Measurements from ENCODE around the gene IL17REL.

IL17REL gene

GRCh38 chr22:49964136-49965090, 48.2 kb downstream of the IL17REL start:
- H3K27ac Mint-ChIP-seq = no peak overlapping the region
- no peak for DNase-seq
- TF ChIP-seq CTCF (IDR thresholded peaks at IDR 0.05) = no peak
- H3K27me3 Mint-ChIP-seq (ENCODE audit: low read depth, poor library complexity) = peaks cover 2% of the 10 kb centered on the region
- no peaks in the 10 kb centered on the region for H3K9me3 Mint-ChIP-seq
- H3K36me3 Mint-ChIP-seq (ENCODE audit: low read depth) = no peaks in the 10 kb centered on the region
- no peak overlapping the region for H3K4me3 Mint-ChIP-seq
- H3K4me1 Mint-ChIP-seq = peaks cover 40% of the 10 kb centered on the region

- Mint-ChIP-seq H3K9me3 (no peaks in the 10 kb centered on the region), H3K36me3 (ENCODE audit: low read depth) (no peaks in the 10 kb centered on the region), H3K4me1 (peaks cover 47% of the 10 kb centered on the region), H3K27me3 (ENCODE audit: low read depth, poor library complexity) (no peaks in the 10 kb centered on the region), H3K27ac (no peak overlapping the region), H3K4me3 (peak overlapping the region; percentile 80)
- no peak for DNase-seq
- no peak for TF ChIP-seq CTCF (IDR thresholded peaks at IDR 0.05)
Observed at GRCh38 chr22:49963647-49964026, 48.9 kb downstream of the IL17REL start.

GRCh38 chr22:49962751-49963646, 49.6 kb downstream of the IL17REL start:
- no peaks in the 10 kb centered on the region for H3K27me3 Mint-ChIP-seq (ENCODE audit: low read depth, poor library complexity)

GRCh38 chr22:49962012-49962750, 50.4 kb downstream of the IL17REL start:
- no peaks in the 10 kb centered on the region for H3K27me3 Mint-ChIP-seq (ENCODE audit: low read depth, poor library complexity)
- peaks cover 46% of the 10 kb centered on the region for H3K4me1 Mint-ChIP-seq
- H3K27ac Mint-ChIP-seq = peak overlapping the region; percentile 69
- no peak for TF ChIP-seq CTCF (IDR thresholded peaks at IDR 0.05)
- DNase-seq = peak; percentile 81
- peak overlapping the region; percentile 86 for H3K4me3 Mint-ChIP-seq
- no peaks in the 10 kb centered on the region for H3K36me3 Mint-ChIP-seq (ENCODE audit: low read depth)
- H3K9me3 Mint-ChIP-seq = no peaks in the 10 kb centered on the region

More at GRCh38 chr22:49962751-49963646, 49.6 kb downstream of the IL17REL start:
- Mint-ChIP-seq H3K4me1 (peaks cover 52% of the 10 kb centered on the region), H3K4me3 (peak overlapping the region; percentile 80), H3K36me3 (ENCODE audit: low read depth) (no peaks in the 10 kb centered on the region), H3K27ac (peak overlapping the region; percentile 85), H3K9me3 (no peaks in the 10 kb centered on the region)
- DNase-seq = peak; percentile 61
- TF ChIP-seq CTCF (IDR thresholded peaks at IDR 0.05) = no peak

GRCh38 chr22:49961601-49962011, 51.0 kb downstream of the IL17REL start:
- no peaks in the 10 kb centered on the region for H3K9me3 Mint-ChIP-seq
- H3K27ac Mint-ChIP-seq = peak overlapping the region; percentile 69
- peaks cover 41% of the 10 kb centered on the region for H3K4me1 Mint-ChIP-seq
- no peak for TF ChIP-seq CTCF (IDR thresholded peaks at IDR 0.05)
- no peaks in the 10 kb centered on the region for H3K36me3 Mint-ChIP-seq (ENCODE audit: low read depth)
- H3K27me3 Mint-ChIP-seq (ENCODE audit: low read depth, poor library complexity) = no peaks in the 10 kb centered on the region
- peak; percentile 49 for DNase-seq
- H3K4me3 Mint-ChIP-seq = peak overlapping the region; percentile 86
